ENCODE results near the gene COL20A1. TPM values are rescaled to one million over a fixed set of nuclear protein-coding genes. Genes with fewer than 3 reads are reported as not detected.

COL20A1 gene
- total and polyA plus RNA-seq, 2 donors (not counting 1 experiment from before 2014, with no cell fraction given): not detected

DNA sequence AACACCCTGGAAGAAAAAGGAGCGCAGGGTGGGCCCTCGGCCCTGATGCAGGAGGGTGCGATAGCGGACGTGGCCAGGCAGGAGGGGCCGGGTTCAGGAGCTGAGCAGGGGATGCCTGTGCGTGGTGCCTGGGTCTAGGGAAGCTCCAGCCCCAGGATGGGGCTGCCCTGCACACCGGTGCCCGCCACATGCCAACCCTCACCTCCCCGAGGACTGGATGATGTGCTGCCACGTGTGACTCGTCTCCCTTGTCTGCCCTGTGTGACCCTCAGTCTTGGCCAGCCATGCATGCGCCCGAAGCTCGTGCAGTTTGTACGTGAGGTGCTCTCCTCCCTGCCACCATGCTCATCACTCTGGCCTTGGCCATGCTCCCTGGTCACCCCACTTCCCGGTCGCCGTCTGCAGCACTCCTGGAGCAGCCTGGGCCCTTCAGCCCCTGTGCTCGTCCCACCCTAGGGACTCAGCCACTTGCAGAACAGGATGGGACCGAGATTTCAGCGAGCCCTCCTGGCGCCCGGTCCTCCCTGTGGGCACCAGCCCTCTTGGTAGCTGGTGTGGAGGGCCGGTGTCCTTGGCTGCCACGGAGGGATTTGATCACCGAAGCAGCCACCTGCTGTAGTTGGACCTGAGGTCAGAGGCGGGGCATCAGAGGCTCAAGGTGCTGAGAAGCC, 4.3 kb upstream of the COL20A1 start:
- no peak overlapping the region for H3K4me3 Mint-ChIP-seq
- H3K9me3 Mint-ChIP-seq (ENCODE audit: insufficient read depth): no peaks in the 10 kb centered on the region
- H3K4me2 ChIP-seq (replicated peaks; ENCODE audit: low read depth, low read length, poor library complexity, severe bottlenecking): no peak overlapping the region
- no peak overlapping the region for H3K27ac Mint-ChIP-seq
- TF ChIP-seq, protein P1, sequence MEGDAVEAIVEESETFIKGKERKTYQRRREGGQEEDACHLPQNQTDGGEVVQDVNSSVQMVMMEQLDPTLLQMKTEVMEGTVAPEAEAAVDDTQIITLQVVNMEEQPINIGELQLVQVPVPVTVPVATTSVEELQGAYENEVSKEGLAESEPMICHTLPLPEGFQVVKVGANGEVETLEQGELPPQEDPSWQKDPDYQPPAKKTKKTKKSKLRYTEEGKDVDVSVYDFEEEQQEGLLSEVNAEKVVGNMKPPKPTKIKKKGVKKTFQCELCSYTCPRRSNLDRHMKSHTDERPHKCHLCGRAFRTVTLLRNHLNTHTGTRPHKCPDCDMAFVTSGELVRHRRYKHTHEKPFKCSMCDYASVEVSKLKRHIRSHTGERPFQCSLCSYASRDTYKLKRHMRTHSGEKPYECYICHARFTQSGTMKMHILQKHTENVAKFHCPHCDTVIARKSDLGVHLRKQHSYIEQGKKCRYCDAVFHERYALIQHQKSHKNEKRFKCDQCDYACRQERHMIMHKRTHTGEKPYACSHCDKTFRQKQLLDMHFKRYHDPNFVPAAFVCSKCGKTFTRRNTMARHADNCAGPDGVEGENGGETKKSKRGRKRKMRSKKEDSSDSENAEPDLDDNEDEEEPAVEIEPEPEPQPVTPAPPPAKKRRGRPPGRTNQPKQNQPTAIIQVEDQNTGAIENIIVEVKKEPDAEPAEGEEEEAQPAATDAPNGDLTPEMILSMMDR (IDR thresholded peaks at IDR 0.05): no peak
- DNase-seq (no peak), ATAC-seq (ENCODE audit: low read depth) (no peak)
- no peaks in the 10 kb centered on the region for H3K4me1 ChIP-seq (ENCODE audit: control insufficient read depth in 2 of 2, insufficient read depth in 2 of 2, low read length in 2 of 2)
- no peak overlapping the region for H2AFZ ChIP-seq (ENCODE audit: insufficient read depth, low read depth, low read length, poor library complexity, severe bottlenecking)
- no peak overlapping the region for H3K4me3 ChIP-seq (ENCODE audit: control extremely low read depth in 1 of 5, extremely low read depth in 1 of 5, insufficient read depth in 1 of 5, low read depth in 2 of 5, low read length in 4 of 5)
- ChIA-PET CTCF (interaction anchor here (1.0 kb wide), 1 partner anchor 65 kb away, joined by 4 read pairs; no protein-coding TSS in a partner anchor), POLR2A (no interaction called here)
- 94% methylated on average over 28 of the region's 28 CpGs for WGBS (ENCODE audit: insufficient coverage)
- H3K9me3 ChIP-seq (ENCODE audit: control extremely low read depth in 1 of 3, control insufficient read depth in 2 of 3, insufficient read depth in 1 of 3, low read length in 2 of 3): no peaks in the 10 kb centered on the region
- H3K27me3 Mint-ChIP-seq: no peaks in the 10 kb centered on the region
- no peaks in the 10 kb centered on the region for H4K20me1 ChIP-seq (ENCODE audit: control insufficient read depth, insufficient read depth, low read length, poor library complexity, severe bottlenecking)
- no peaks in the 10 kb centered on the region for H3K79me2 ChIP-seq (ENCODE audit: control insufficient read depth, insufficient read depth, low read length)
- no peak overlapping the region for H3K9ac ChIP-seq (ENCODE audit: low read length)
- intact Hi-C loops (cut with micrococcal nuclease): no loop called here
- peaks cover 0 to 8% of the 10 kb centered on the region in 2 experiments for H3K36me3 ChIP-seq (replicated peaks in 1 of 2; ENCODE audit: control extremely low read depth in 1 of 2, control insufficient read depth in 1 of 2, extremely low read depth in 1 of 2, insufficient read depth in 2 of 2, low read length in 1 of 2)
- no peaks in the 10 kb centered on the region for H3K27me3 ChIP-seq (replicated peaks in 1 of 4; ENCODE audit: control extremely low read depth in 1 of 4, control insufficient read depth in 3 of 4, insufficient read depth in 4 of 4, low read length in 3 of 4)
- peaks cover 1% of the 10 kb centered on the region for H3K4me1 Mint-ChIP-seq
- H3K27ac ChIP-seq (ENCODE audit: low read length in 2 of 2): no peak overlapping the region

DNA sequence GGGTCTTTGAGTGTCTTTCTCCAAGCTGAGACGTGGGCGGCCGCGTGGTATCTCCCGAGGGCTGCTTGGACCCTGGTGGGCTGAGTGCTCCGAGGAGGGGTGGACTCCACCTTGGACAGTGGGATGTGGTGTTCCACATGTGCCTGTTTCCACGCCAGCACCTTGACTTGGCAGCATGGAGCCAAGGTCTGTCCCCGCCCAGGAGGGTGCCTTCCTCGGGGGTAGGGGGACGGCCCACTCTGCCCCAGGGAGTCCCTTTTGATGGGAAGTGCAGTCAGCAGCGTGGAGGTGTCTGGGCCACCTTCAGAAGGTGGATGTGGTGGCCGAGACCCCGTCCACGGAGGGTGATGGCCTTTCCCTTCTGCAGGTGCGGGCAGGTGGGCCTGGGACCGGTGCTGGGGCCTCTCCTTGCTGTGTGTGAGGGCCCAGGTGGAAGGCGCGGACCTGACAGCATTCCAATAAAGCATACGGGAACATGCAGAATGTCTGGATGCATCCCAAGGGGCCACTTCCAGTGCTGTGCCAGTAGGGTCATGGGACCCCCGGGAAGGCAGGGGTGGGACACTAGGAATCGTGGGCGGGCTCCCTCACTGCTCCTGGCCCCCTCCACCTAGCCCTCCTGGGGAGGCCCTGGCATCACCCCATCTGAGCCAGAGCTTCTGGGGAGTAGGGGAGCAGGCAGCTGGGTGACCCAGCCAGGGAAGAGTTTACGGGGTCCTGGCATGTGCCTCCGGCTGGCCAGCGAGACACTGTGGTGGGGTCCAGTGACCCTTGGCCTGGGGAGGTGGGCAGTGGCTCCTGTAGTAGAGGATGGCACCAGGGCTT, 3.5 kb upstream of the COL20A1 start:
- no peak overlapping the region for H3K27ac ChIP-seq (ENCODE audit: low read length in 2 of 2)
- H3K4me1 ChIP-seq (ENCODE audit: control insufficient read depth in 2 of 2, insufficient read depth in 2 of 2, low read length in 2 of 2): no peaks in the 10 kb centered on the region
- ChIA-PET POLR2A (no interaction called here), CTCF (interaction anchor here (1.0 kb wide), 1 partner anchor 66 kb away, joined by 4 read pairs; no protein-coding TSS in a partner anchor)
- peaks cover 0 to 8% of the 10 kb centered on the region in 2 experiments for H3K36me3 ChIP-seq (replicated peaks in 1 of 2; ENCODE audit: control extremely low read depth in 1 of 2, control insufficient read depth in 1 of 2, extremely low read depth in 1 of 2, insufficient read depth in 2 of 2, low read length in 1 of 2)
- no peaks in the 10 kb centered on the region for H3K9me3 ChIP-seq (ENCODE audit: control extremely low read depth in 1 of 3, control insufficient read depth in 2 of 3, insufficient read depth in 1 of 3, low read length in 2 of 3)
- no peak overlapping the region for H2AFZ ChIP-seq (ENCODE audit: insufficient read depth, low read depth, low read length, poor library complexity, severe bottlenecking)
- H4K20me1 ChIP-seq (ENCODE audit: control insufficient read depth, insufficient read depth, low read length, poor library complexity, severe bottlenecking): no peaks in the 10 kb centered on the region
- Mint-ChIP-seq H3K4me1 (peaks cover 1% of the 10 kb centered on the region), H3K27me3 (no peaks in the 10 kb centered on the region), H3K27ac (no peak overlapping the region), H3K9me3 (ENCODE audit: insufficient read depth) (no peaks in the 10 kb centered on the region), H3K4me3 (no peak overlapping the region)
- H3K4me2 ChIP-seq (replicated peaks; ENCODE audit: low read depth, low read length, poor library complexity, severe bottlenecking): no peak overlapping the region
- no peaks in the 10 kb centered on the region for H3K79me2 ChIP-seq (ENCODE audit: control insufficient read depth, insufficient read depth, low read length)
- peaks cover 0 to 4% (median 0%) of the 10 kb centered on the region in 4 experiments for H3K27me3 ChIP-seq (replicated peaks in 1 of 4; ENCODE audit: control extremely low read depth in 1 of 4, control insufficient read depth in 3 of 4, insufficient read depth in 4 of 4, low read length in 3 of 4)
- no peak overlapping the region for H3K9ac ChIP-seq (ENCODE audit: low read length)
- DNase-seq (no peak), ATAC-seq (ENCODE audit: low read depth) (no peak)
- no peak overlapping the region for H3K4me3 ChIP-seq (ENCODE audit: control extremely low read depth in 1 of 5, extremely low read depth in 1 of 5, insufficient read depth in 1 of 5, low read depth in 2 of 5, low read length in 4 of 5)
- WGBS (ENCODE audit: insufficient coverage): 96% methylated on average over 19 of the region's 25 CpGs
- no peak for TF ChIP-seq EZH2 (IDR thresholded peaks at IDR 0.05; ENCODE audit: borderline replicate concordance, insufficient read depth, low read depth, low read length, poor library complexity, severe bottlenecking)
- TF ChIP-seq, protein P1 (IDR thresholded peaks at IDR 0.05): no peak
- intact Hi-C loops (cut with micrococcal nuclease): no loop called here

Measured in B cell (primary cell).